Right atrium auricular region (tissue), 2 donors: Measurements from ENCODE around the gene PPIAL4G. TPM values are rescaled to one million over a fixed set of nuclear protein-coding genes. Genes with fewer than 3 reads are reported as not detected.
A peak's percentile ranks its signal among the peaks of the same experiment; 100 is the strongest.
"Not testable (repeated sequence)": the region's sequence is repeated elsewhere in the genome, so short reads cannot be mapped to it uniquely, and the experiment has no call there.

ENCODE experiments used
- DNase-seq: peaks from one replicate; pipeline ENCODE4 v3.0.0-alpha.2; 2019; ENCODE audit warnings: low spot score
- H3K27ac ChIP-seq, 2 donors: fragments of 200-600 bp; sonication (generic); 1 replicate in 1 of 2; 2 replicates in 1 of 2; pipeline ENCODE4 v1.5.1; 2016 to 2019
- H3K27me3 ChIP-seq, 2 donors: fragments of 200-600 bp; sonication (generic); one replicate each; pipeline versions ENCODE4 v1.5.1 to v1.6.0; 2017 to 2019
- H3K36me3 ChIP-seq: fragments of 200-600 bp; sonication (generic); one replicate; pipeline ENCODE4 v1.5.1; 2016
- H3K4me1 ChIP-seq, 2 donors: fragments of 200-600 bp; sonication (generic); one replicate each; pipeline versions ENCODE4 v1.5.1 to v1.6.0; 2017 to 2019
- H3K4me3 ChIP-seq, 2 donors: fragments of 200-600 bp; sonication (generic); 1 replicate in 1 of 2; 2 replicates in 1 of 2; pipeline ENCODE4 v1.5.1; 2017 to 2019; ENCODE audit warnings: mild to moderate bottlenecking in 1 of 2, moderate library complexity in 1 of 2
- H3K9me3 ChIP-seq, 2 donors: fragments of 200-600 bp; sonication (generic); one replicate each; pipeline ENCODE4 v1.5.1; 2019
- CTCF ChIP-seq, 2 donors: fragments of 200-600 bp; sonication (generic); IDR thresholded peaks; one replicate each; pipeline ENCODE4 v1.5.1; 2019; ENCODE audit warnings: antibody characterized with exemption in 2 of 2
- total RNA-seq, 2 donors: library from RNA; depleted of rRNA; stranded (reverse); fragments of >200 nt; gene quantifications; one replicate each; pipeline ENCODE4 v1.1.0, GENCODE V29; 2016

PPIAL4G gene
- not detected for total RNA-seq

DNA sequence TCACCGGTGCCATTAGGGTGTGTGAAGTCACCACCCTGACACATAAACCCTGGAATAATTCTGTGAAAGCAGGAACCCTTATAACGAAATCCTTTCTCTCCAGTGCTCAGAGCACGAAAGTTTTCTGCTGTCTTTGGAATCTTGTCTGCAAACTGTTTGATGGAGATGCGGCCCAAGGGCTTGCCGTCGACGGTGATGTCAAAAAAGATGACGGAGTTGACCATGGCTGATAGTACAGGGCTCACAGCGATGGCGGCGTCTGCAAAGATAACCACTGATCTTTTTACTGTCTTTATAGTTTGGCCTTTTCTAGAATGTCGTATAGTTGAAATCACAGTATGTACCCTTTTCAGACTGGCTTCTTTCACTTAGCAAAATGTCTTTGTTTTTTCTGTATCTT lies at the start of gene PPIAL4G:
Gene PPIAL4G (minus strand): TSS at position 274 of the 400 bp plus-strand sequence. CDS start 50 bp downstream, at position 224.
- H3K9me3 ChIP-seq, H3K4me3 ChIP-seq, H3K4me1 ChIP-seq, H3K36me3 ChIP-seq, H3K27ac ChIP-seq, H3K27me3 ChIP-seq, DNase-seq: not testable (repeated sequence)

DNA sequence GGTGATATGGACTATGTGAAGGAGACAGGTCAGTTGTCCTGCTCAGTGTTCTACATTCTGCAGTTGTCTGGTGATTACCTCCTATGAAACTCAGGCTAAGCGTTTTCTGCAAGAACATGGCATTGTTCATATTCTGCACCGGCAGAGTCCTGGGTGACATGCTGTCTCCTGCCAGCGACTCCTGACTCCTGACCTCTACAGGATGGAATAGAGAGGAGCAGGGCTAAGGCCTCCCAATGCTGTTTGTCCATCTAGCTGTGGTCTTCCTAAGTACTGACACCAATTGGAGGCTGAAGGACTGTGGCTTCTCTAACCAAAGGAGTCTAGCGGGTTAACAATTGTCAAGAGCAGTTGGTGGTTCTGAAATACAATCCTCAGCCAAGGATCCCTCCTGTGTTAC lies 49.1 kb upstream of the PPIAL4G start:
- not testable (repeated sequence) for H3K27ac ChIP-seq, DNase-seq, H3K36me3 ChIP-seq, H3K4me3 ChIP-seq, H3K27me3 ChIP-seq, H3K4me1 ChIP-seq, H3K9me3 ChIP-seq

GRCh38 chr1:148529101-148529567 lies 46.0 kb upstream of the PPIAL4G start:
- not testable (repeated sequence) for H3K27me3 ChIP-seq, H3K4me1 ChIP-seq, H3K27ac ChIP-seq, H3K36me3 ChIP-seq, H3K9me3 ChIP-seq, DNase-seq
- peak overlapping the region; percentile 15 to 31 for H3K4me3 ChIP-seq

- not testable (repeated sequence) for DNase-seq, H3K36me3 ChIP-seq, H3K9me3 ChIP-seq, H3K4me1 ChIP-seq, H3K27me3 ChIP-seq, H3K27ac ChIP-seq
- TF ChIP-seq CTCF (IDR thresholded peaks at IDR 0.05), result peak in 1 of 2 donors; percentile 28
- H3K4me3 ChIP-seq, result peak overlapping the region in 1 of 2 donors; percentile 31
Observed at GRCh38 chr1:148528591-148528990, 45.5 kb upstream of the PPIAL4G start.

DNA sequence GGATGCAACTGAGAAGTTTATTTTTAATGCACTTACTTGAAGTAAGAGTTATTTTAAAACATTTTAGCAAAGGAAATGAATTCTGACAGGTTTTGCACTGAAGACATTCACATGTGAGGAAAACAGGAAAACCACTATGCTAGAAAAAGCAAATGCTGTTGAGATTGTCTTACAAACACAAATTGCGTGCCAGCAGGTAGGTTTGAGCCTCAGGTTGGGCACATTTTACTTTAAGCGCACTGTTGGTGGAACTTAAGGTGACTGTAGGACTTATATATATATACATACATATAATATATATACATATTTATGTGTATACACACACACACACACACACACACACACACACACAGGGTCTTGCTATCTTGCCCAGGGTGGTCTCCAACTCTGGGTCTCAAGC lies 43.5 kb upstream of the PPIAL4G start:
- not testable (repeated sequence) for H3K4me3 ChIP-seq, H3K27me3 ChIP-seq, H3K27ac ChIP-seq, DNase-seq, H3K4me1 ChIP-seq, H3K9me3 ChIP-seq, H3K36me3 ChIP-seq

DNA sequence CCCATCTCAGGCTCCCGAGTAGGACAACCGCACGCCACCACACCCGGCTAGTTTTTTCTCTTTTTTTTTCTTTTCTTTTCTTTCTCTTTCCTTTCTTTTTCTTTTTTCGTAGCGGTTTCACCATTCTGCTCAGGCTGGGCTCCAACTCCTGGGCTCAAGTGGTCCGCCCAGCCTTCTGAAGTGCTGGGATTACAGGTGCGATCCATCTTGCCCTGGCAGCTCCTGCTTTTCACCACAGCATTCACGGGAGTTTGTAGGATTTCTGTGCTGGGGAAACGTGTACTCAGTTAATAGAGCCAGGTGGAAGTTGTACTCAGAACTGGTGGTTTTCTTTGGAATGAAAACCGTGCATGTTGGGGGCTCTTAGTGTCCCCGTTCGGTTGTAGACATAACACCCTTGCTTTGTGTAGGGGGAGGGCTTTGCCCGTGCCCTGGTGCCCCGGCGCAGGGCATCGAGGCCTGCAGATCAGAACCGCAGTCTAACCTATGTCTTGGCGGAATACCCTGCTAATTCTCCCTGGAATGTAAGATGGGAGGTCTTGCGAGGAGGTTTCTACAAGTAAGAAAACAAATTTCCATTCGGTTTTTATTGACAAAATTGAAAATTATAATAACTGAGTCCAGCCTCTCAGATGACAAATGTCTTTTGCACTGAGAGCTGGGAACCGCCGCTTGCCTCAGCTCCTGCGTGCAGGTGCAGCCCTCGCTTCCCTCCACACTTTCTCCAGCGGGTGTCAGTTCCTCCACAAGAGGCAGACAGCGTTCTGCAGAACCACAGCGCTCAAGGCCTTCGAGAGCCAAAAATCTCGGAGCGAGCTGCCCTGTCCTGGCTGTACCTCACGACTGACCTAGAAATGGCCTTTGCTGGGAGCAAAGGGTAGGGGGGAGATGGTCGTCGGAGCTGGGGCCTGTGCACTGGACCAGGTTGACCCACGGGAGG lies 40.4 kb upstream of the PPIAL4G start:
- H3K9me3 ChIP-seq, H3K4me3 ChIP-seq, H3K36me3 ChIP-seq, DNase-seq, H3K4me1 ChIP-seq, H3K27me3 ChIP-seq: not testable (repeated sequence)
- H3K27ac ChIP-seq, result peak overlapping the region in 1 of 2 donors; percentile 82

DNA sequence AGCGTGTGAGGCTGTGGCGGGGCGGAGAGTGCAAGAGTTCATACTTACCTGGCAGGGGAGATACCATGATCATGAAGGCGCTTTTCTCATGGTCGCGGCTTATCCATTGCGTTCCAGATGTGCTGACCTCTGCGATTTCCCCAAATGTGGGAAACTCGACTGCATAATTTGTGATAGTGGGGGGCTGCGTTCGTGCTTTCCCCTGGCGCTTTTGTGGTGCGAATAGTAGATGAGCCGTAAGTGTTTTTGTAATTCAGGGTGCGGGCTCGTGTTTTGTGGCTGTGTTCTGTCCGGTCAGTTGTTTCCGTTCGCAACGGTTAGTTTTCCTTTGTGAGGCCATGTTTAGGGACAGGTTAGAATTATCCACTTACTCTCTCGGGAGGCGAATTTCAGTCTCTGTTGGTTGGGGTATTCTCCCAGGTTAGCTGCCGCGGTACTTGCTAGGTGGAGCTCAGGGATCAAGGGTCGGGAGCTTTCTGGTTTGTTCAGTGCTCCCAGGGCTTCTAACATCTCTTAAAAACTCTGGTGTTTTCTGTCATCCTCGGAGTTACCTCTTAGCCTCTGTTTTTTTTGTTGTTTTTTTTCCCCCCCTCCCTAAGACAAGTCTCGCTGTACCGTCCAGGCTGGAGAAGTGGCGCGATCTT lies 39.6 kb upstream of the PPIAL4G start:
- not testable (repeated sequence) for H3K4me1 ChIP-seq
- DNase-seq, result peak; percentile 95

DNA sequence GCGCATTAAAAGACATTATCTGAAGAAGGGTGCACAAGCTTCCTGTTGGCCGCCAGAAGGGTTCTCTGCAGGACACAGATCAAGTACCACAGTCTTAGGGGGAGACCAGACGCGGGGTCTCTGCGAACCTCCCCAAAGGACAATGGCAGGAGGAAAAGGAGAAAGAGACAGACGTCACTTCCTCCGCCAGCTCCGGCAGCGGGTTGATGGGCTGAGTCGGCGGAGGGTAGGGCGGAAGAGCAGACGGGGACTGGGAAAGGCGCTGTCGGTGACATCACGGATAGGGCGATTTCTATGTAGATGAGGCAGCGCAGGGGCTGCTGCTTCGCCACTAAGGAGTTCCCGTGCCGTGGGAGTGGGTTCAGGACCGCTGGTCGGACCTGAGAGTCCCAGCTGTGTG lies 39.0 kb upstream of the PPIAL4G start:
- not testable (repeated sequence) for H3K9me3 ChIP-seq, H3K4me1 ChIP-seq, H3K27me3 ChIP-seq, H3K36me3 ChIP-seq, H3K27ac ChIP-seq
- H3K4me3 ChIP-seq, result peak overlapping the region in 1 of 2 donors; percentile 46
- peak; percentile 89 for DNase-seq

More for the DNA sequence above, 39.6 kb upstream of the PPIAL4G start:
- H3K9me3 ChIP-seq, H3K27me3 ChIP-seq, H3K36me3 ChIP-seq: not testable (repeated sequence)
- Histone ChIP-seq H3K27ac (peak overlapping the region; percentile 68 to 82), H3K4me3 (peak overlapping the region; percentile 37 to 46)

- not testable (repeated sequence) for H3K36me3 ChIP-seq, H3K27ac ChIP-seq, H3K27me3 ChIP-seq, DNase-seq, H3K4me1 ChIP-seq, H3K4me3 ChIP-seq, H3K9me3 ChIP-seq
Observed at GRCh38 chr1:148514310-148514709, 31.2 kb upstream of the PPIAL4G start.

GRCh38 chr1:148512571-148513184 lies 29.6 kb upstream of the PPIAL4G start:
- H3K27me3 ChIP-seq, H3K36me3 ChIP-seq, H3K9me3 ChIP-seq, H3K4me1 ChIP-seq, DNase-seq, H3K27ac ChIP-seq, H3K4me3 ChIP-seq: not testable (repeated sequence)

GRCh38 chr1:148493933-148494332 lies 10.8 kb upstream of the PPIAL4G start:
- H3K27ac ChIP-seq, H3K36me3 ChIP-seq, H3K4me3 ChIP-seq, H3K4me1 ChIP-seq, H3K9me3 ChIP-seq, DNase-seq, H3K27me3 ChIP-seq: not testable (repeated sequence)

DNA sequence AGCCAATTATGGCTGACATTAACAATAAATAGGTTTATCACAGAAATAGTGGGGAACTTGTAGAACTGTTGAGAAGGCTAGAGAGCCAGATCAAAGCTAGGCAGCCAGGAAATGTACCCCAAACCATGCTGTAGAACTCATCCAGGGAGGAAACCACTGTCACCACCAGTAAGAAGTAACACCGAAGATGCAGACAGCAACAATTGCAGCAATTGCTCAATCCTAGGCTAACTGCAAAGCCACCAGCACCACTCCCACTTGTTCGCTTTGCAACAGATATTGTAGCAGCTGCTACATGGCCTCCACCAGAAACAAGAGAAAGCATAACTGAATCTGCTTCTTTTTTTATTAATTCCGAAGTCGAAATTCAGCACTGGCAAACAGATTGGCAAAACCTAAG lies 2.0 kb downstream of the PPIAL4G start:
- not testable (repeated sequence) for H3K4me1 ChIP-seq, DNase-seq, H3K36me3 ChIP-seq, H3K9me3 ChIP-seq, H3K4me3 ChIP-seq, H3K27ac ChIP-seq, H3K27me3 ChIP-seq

DNA sequence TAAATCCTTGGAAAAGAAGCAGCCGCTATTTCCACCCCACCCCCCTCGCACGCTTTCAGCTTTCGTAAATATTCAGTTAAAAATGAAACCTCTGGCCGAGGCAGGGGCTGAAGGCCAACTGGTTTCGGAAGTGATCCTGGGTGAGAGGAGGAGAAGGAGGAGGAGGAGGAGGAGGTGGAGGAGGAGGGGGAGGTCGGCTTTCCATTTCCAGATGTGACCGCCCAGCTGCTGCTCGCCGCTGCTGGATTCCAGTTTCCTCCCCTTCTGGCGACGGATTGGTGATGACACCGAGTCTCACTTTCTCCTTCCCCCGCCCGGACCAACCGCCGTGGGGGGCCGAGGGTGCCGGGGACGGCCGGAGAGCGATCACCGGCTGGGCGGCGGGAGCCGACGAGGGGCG lies 23.4 kb downstream of the PPIAL4G start:
- peak overlapping the region; percentile 70 to 82 for H3K27ac ChIP-seq
- H3K27me3 ChIP-seq, DNase-seq, H3K36me3 ChIP-seq, H3K4me1 ChIP-seq, H3K9me3 ChIP-seq: not testable (repeated sequence)
- H3K4me3 ChIP-seq, result peak overlapping the region; percentile 53 to 67
